ENCODE results near the gene MDM2. TPM values are rescaled to one million over a fixed set of nuclear protein-coding genes. Genes with fewer than 3 reads are reported as not detected.

Gene MDM2
- total RNA-seq, 2 donors from 2014 or later: 36.1 to 95.6 TPM

- H3K27me3 ChIP-seq (replicated peaks; ENCODE audit: insufficient read depth): no peaks in the 10 kb centered on the region
- DNase-seq (ENCODE audit: low spot score): no peak
- peaks cover 2 to 4% of the 10 kb centered on the region in 2 donors for H3K36me3 ChIP-seq
- H3K9me3 ChIP-seq: no peaks in the 10 kb centered on the region
- 96% methylated on average over 16 of the region's 16 CpGs for WGBS
- H3K27ac ChIP-seq: no peak overlapping the region
- TF ChIP-seq CTCF (IDR thresholded peaks at IDR 0.05): no peak
- no peak for TF ChIP-seq POLR2A (IDR thresholded peaks at IDR 0.05)
- no peak for TF ChIP-seq POLR2AphosphoS5 (IDR thresholded peaks at IDR 0.05)
- intact Hi-C loops (cut with DNase I): no loop called here
- no peak overlapping the region for H3K4me3 ChIP-seq
- no peaks in the 10 kb centered on the region for H3K4me1 ChIP-seq (replicated peaks)
These were observed 16.7 kb downstream of the MDM2 start for GRCh38 chr12:68824597-68825250.

GRCh38 chr12:68825569-68826217, 17.7 kb downstream of the MDM2 start:
- TF ChIP-seq POLR2A (IDR thresholded peaks at IDR 0.05) (no peak), CTCF (IDR thresholded peaks at IDR 0.05) (no peak), POLR2AphosphoS5 (IDR thresholded peaks at IDR 0.05) (no peak)
- H3K27me3 ChIP-seq (replicated peaks; ENCODE audit: insufficient read depth): no peaks in the 10 kb centered on the region
- intact Hi-C loops (cut with DNase I): no loop called here
- H3K36me3 ChIP-seq: peaks cover 0 to 4% of the 10 kb centered on the region in 2 donors
- H3K4me3 ChIP-seq: no peak overlapping the region
- no peak overlapping the region for H3K27ac ChIP-seq
- no peak for DNase-seq (ENCODE audit: low spot score)
- H3K9me3 ChIP-seq: no peaks in the 10 kb centered on the region
- H3K4me1 ChIP-seq (replicated peaks): no peaks in the 10 kb centered on the region
- 96% methylated on average over 11 of the region's 11 CpGs for WGBS

GRCh38 chr12:68827895-68828671, 20.1 kb downstream of the MDM2 start:
- WGBS: 77% methylated on average over 5 of the region's 5 CpGs
- H3K9me3 ChIP-seq: no peaks in the 10 kb centered on the region
- no peak overlapping the region for H3K27ac ChIP-seq
- H3K4me1 ChIP-seq (replicated peaks): no peaks in the 10 kb centered on the region
- intact Hi-C loops (cut with DNase I): no loop called here
- TF ChIP-seq CTCF (IDR thresholded peaks at IDR 0.05) (no peak), POLR2AphosphoS5 (IDR thresholded peaks at IDR 0.05) (no peak), POLR2A (IDR thresholded peaks at IDR 0.05) (no peak)
- no peaks in the 10 kb centered on the region for H3K27me3 ChIP-seq (replicated peaks; ENCODE audit: insufficient read depth)
- H3K4me3 ChIP-seq: no peak overlapping the region
- DNase-seq (ENCODE audit: low spot score): no peak
- H3K36me3 ChIP-seq: no peaks in the 10 kb centered on the region

GRCh38 chr12:68828672-68829068, 20.7 kb downstream of the MDM2 start:
- no peak overlapping the region for H3K27ac ChIP-seq
- no peak for TF ChIP-seq POLR2AphosphoS5 (IDR thresholded peaks at IDR 0.05)
- TF ChIP-seq POLR2A (IDR thresholded peaks at IDR 0.05): no peak
- TF ChIP-seq CTCF (IDR thresholded peaks at IDR 0.05): no peak
- no peaks in the 10 kb centered on the region for H3K9me3 ChIP-seq
- intact Hi-C loops (cut with DNase I): no loop called here
- no peaks in the 10 kb centered on the region for H3K4me1 ChIP-seq (replicated peaks)
- no peak for DNase-seq (ENCODE audit: low spot score)
- no peaks in the 10 kb centered on the region for H3K36me3 ChIP-seq
- 89% methylated on average over 7 of the region's 7 CpGs for WGBS
- no peaks in the 10 kb centered on the region for H3K27me3 ChIP-seq (replicated peaks; ENCODE audit: insufficient read depth)
- no peak overlapping the region for H3K4me3 ChIP-seq
